Body of pancreas (tissue), 4 donors: ENCODE results near the gene CD44. TPM values are rescaled to one million over a fixed set of nuclear protein-coding genes. Genes with fewer than 3 reads are reported as not detected.
A peak's percentile ranks its signal among the peaks of the same experiment; 100 is the strongest.

Experiments used
- ATAC-seq: fragments of 150-250 bp; one replicate; pipeline ENCODE4 v1.9.1; 2016
- DNase-seq, 4 donors: peaks; one replicate each; pipeline ENCODE4 v3.0.0-alpha.2; 2019
- H3K27ac ChIP-seq, 4 donors: fragments of 200-600 bp; sonication (generic); 1 replicate in 3 of 4; 2 replicates in 1 of 4; pipeline versions ENCODE4 v1.5.1 to v1.6.1; 2016 to 2019; ENCODE audit warnings: mild to moderate bottlenecking in 1 of 4, mixed read lengths in 1 of 4, moderate library complexity in 1 of 4
- H3K27me3 ChIP-seq, 2 donors: fragments of 200-600 bp; sonication (generic); one replicate each; pipeline ENCODE4 v1.6.0; 2016; ENCODE audit warnings: mild to moderate bottlenecking in 1 of 2
- H3K36me3 ChIP-seq, 2 donors: fragments of 200-600 bp; sonication (generic); replicated peaks in 1 of 2; 2 replicates each; pipeline ENCODE4 v1.5.1; 2016; ENCODE audit warnings: low read depth in 2 of 2; ENCODE audit not compliant: insufficient read depth in 1 of 2
- H3K4me1 ChIP-seq: fragments of 200-600 bp; sonication (generic); one replicate; pipeline ENCODE4 v1.6.0; 2016
- H3K4me3 ChIP-seq, 2 donors: fragments of 200-600 bp; sonication (generic); 1 replicate in 1 of 2; 2 replicates in 1 of 2; pipeline ENCODE4 v1.5.1; 2016 to 2019
- H3K9me3 ChIP-seq, 3 donors: fragments of 200-600 bp; sonication (generic); 1 replicate in 2 of 3; 2 replicates in 1 of 3; pipeline ENCODE4 v1.5.1; 2016
- POLR2A ChIP-seq, 3 donors: fragments of 450-650 bp; IDR thresholded peaks; one replicate each; pipeline ENCODE4 v1.6.1; 2016; ENCODE audit warnings: antibody characterized with exemption in 3 of 3, mild to moderate bottlenecking in 2 of 3
- WGBS, 2 donors: methylation state at CpG; one replicate each; pipeline ENCODE4 v1.1.5; 2017; 5-methylcytosine and 5-hydroxymethylcytosine counted together
- intact Hi-C: fragments of 100-400 bp; cut with DNase I; formaldehyde crosslinking; loops from one replicate; pipeline ENCODE4 v1.15.1; 2023
- total RNA-seq, 2 donors: library from RNA; depleted of rRNA; stranded (reverse); fragments of >200 nt; gene quantifications; one replicate each; pipeline ENCODE4 v1.1.0, GENCODE V29; 2016
- TF ChIP-seq, protein P1 (sequence below), 7 experiments: fragments of 450-650 bp in 4 of 7; fragments of 200-600 bp in 3 of 7; sonication (generic) in 3 of 7; IDR thresholded peaks; one replicate each; pipeline ENCODE4 v1.5.1; 2016 to 2019; ENCODE audit warnings: antibody characterized with exemption in 7 of 7

Gene CD44
- total RNA-seq, 2 donors from 2014 or later: 266 to 433 TPM

DNA sequence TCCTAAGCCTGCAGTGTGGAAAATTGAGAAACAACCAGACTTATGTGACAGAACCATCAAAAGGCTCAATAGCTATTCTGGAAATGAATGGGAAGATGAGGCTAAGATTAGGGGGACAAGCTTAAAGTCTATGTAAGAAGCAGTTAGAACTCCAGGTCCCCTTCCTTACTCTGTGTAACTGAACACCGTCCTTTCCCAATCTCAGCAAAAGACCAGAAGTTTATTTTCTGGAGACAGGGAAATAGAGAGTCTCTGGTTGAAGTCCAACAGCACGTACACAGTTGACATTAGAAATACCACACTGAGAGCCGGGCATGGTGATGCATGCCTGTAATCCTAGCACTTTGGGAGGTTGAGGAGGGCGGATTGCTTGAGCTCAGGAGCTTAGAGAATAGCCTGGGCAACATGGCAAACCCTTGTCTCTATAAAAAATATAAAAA, 93.9 kb downstream of the CD44 start:
- TF ChIP-seq, protein P1, sequence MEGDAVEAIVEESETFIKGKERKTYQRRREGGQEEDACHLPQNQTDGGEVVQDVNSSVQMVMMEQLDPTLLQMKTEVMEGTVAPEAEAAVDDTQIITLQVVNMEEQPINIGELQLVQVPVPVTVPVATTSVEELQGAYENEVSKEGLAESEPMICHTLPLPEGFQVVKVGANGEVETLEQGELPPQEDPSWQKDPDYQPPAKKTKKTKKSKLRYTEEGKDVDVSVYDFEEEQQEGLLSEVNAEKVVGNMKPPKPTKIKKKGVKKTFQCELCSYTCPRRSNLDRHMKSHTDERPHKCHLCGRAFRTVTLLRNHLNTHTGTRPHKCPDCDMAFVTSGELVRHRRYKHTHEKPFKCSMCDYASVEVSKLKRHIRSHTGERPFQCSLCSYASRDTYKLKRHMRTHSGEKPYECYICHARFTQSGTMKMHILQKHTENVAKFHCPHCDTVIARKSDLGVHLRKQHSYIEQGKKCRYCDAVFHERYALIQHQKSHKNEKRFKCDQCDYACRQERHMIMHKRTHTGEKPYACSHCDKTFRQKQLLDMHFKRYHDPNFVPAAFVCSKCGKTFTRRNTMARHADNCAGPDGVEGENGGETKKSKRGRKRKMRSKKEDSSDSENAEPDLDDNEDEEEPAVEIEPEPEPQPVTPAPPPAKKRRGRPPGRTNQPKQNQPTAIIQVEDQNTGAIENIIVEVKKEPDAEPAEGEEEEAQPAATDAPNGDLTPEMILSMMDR (IDR thresholded peaks at IDR 0.05): no peak
- no peak for TF ChIP-seq POLR2A (IDR thresholded peaks at IDR 0.05)
- WGBS, 2 donors: 91 to 94% methylated on average over 4 of the region's 4 CpGs
- Histone ChIP-seq H3K9me3 (no peaks in the 10 kb centered on the region), H3K4me1 (peaks cover 30% of the 10 kb centered on the region), H3K27ac (no peak overlapping the region), H3K27me3 (no peaks in the 10 kb centered on the region), H3K4me3 (no peak overlapping the region), H3K36me3 (peaks cover 0 to 5% of the 10 kb centered on the region in 2 donors)
- intact Hi-C loops: no loop called here
- ATAC-seq (no peak), DNase-seq (no peak)

DNA sequence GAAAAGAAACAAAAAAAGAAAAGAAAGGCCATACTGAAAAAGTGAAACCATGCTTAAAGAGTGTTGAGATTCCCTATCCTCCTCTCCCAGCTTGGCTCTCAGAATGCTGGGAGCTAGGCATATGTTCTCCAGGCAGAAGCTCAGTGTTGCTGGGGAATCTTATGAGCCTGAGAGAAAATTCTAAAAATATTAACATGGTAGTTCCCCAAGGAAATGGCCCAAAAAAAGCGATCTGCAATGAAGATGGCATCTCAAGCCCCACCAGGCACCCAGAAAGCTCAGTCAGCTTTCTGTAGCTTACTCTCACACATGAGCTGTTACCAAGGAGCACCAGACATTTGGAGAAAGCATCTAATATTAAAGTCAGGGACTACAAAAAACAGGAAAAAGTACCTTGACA, 94.5 kb downstream of the CD44 start:
- Histone ChIP-seq H3K9me3 (no peaks in the 10 kb centered on the region), H3K36me3 (peaks cover 0 to 5% of the 10 kb centered on the region in 2 donors), H3K4me1 (peaks cover 37% of the 10 kb centered on the region), H3K27ac (no peak overlapping the region), H3K27me3 (no peaks in the 10 kb centered on the region), H3K4me3 (no peak overlapping the region)
- no peak for ATAC-seq
- WGBS, 2 donors: 87 to 100% methylated on average over 1 of the region's 1 CpG
- TF ChIP-seq, protein P1 (IDR thresholded peaks at IDR 0.05): no peak
- TF ChIP-seq POLR2A (IDR thresholded peaks at IDR 0.05): no peak
- DNase-seq: no peak
- intact Hi-C loops: no loop called here

DNA sequence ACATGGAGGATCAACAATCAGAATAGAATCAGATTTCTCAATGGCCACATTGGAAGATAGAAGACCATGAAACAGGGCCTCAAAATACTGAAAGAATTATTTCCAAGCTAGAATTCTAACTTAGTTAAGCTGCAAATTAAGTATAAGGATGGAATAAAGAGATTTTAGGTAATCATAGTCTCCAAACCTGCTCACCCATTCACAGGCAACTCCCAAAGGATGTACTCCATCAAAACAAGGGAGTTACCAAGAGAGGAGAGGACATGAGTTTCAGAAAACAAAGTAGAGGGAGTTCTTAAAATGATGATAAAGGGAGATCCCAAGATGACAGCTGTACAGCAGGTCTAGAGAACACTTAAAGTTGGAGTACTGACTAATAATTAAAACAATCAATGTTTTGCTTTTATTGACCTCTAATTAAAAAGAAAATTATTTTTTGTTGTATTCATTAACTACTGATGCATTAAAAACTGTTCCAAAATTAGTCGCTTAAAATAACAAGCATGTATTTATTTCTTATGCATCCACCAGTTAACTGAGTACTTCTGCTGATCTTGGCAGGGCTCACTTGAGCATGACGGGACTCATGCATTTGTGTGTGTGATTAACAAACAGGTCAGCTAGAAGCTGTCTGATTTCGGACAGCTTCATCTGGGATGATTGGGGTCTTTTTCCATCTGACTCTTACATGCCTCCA, 95.6 kb downstream of the CD44 start:
- intact Hi-C loops: no loop called here
- H3K4me1 ChIP-seq: peaks cover 43% of the 10 kb centered on the region

GRCh38 chr11:35235157-35235468, 96.1 kb downstream of the CD44 start:
- Histone ChIP-seq H3K27ac (peak overlapping the region in 3 of 4 donors; percentile 60 to 78 (median 72)), H3K9me3 (no peaks in the 10 kb centered on the region), H3K27me3 (no peaks in the 10 kb centered on the region), H3K36me3 (peaks cover 0 to 5% of the 10 kb centered on the region in 2 donors), H3K4me3 (no peak overlapping the region), H3K4me1 (peaks cover 43% of the 10 kb centered on the region)
- ATAC-seq: no peak
- intact Hi-C loops: no loop called here
- no peak for DNase-seq
- 84 to 94% methylated on average over 2 of the region's 2 CpGs for WGBS, 2 donors
- no peak for TF ChIP-seq POLR2A (IDR thresholded peaks at IDR 0.05)
- TF ChIP-seq, protein P1 (IDR thresholded peaks at IDR 0.05): no peak

More for the DNA sequence above, 95.6 kb downstream of the CD44 start:
- H3K36me3 ChIP-seq: peaks cover 0 to 5% of the 10 kb centered on the region in 2 donors
- peak overlapping the region in 2 of 4 donors; percentile 60 to 72 for H3K27ac ChIP-seq
- H3K27me3 ChIP-seq: no peaks in the 10 kb centered on the region
- DNase-seq (no peak), ATAC-seq (no peak)
- 88 to 91% methylated on average over 3 of the region's 3 CpGs for WGBS, 2 donors
- TF ChIP-seq, protein P1 (IDR thresholded peaks at IDR 0.05): no peak
- no peak for TF ChIP-seq POLR2A (IDR thresholded peaks at IDR 0.05)
- H3K4me3 ChIP-seq: no peak overlapping the region
- no peaks in the 10 kb centered on the region for H3K9me3 ChIP-seq

DNA sequence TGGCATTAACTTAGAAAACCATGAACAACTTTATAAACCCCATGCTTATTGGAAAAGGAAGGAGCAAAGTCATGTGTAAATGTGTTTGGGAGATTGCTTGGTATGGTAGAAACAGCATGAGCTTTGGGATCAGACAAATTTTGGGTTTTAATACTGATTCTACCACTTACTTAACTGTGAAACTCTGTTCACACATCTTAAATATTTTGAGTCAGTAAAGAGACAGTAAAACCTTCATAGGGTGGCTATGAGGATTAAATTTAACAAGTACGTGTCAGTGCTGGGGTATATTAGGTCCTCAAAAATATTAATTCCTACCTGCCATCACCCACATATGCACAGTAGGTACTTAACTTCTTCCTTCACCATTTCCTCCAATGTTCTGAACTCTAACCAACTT, 96.5 kb downstream of the CD44 start:
- no peak for DNase-seq
- Histone ChIP-seq H3K9me3 (no peaks in the 10 kb centered on the region), H3K27me3 (no peaks in the 10 kb centered on the region), H3K36me3 (peaks cover 0 to 1% of the 10 kb centered on the region in 2 donors), H3K4me1 (peaks cover 43% of the 10 kb centered on the region), H3K4me3 (no peak overlapping the region), H3K27ac (peak overlapping the region; percentile 29 to 78 (median 66))
- TF ChIP-seq POLR2A (IDR thresholded peaks at IDR 0.05): no peak
- TF ChIP-seq, protein P1 (IDR thresholded peaks at IDR 0.05): no peak
- 25 to 89% methylated on average over 1 of the region's 1 CpG for WGBS, 2 donors
- peak; percentile 2 for ATAC-seq
- intact Hi-C loops: no loop called here
